OCI-LY7 (cell line): ENCODE results near the gene SIRT4.

Experiments used
- EZH2phosphoT487 ChIP-seq: fragments of 200-600 bp; sonication (generic); IDR thresholded peaks from 2 replicates; pipeline ENCODE4 v1.6.1; 2018; ENCODE audit warnings: low read depth, borderline replicate concordance, mild to moderate bottlenecking, mixed run types, antibody characterized with exemption, low read length, moderate library complexity, mixed read lengths
- TF ChIP-seq, protein P1 (sequence below): fragments of 200-600 bp; sonication (generic); conservative IDR thresholded peaks from 2 replicates; pipeline ENCODE4 v1.5.1; 2014; ENCODE audit warnings: mild to moderate bottlenecking, antibody characterized with exemption, low read length, moderate library complexity, mixed read lengths

DNA sequence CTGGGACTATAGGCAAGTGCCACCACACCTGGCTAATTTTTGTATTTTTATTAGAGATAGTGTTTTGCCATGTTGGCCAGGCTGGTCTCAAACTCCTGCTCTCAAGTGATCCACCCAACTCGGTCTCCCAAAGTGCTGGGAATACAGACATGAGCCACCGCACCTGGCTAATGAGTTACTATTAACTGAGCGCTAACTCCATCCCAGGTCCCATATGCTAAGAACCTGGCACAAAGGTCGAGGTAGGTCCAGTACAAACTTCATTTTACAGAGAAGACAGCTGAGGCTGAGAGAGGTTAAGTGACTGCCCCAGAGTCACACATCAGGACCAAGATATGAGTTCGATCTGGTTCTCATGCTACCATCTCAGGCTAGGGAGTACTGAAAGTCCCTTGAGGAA is 29.9 kb downstream of the SIRT4 start:
- TF ChIP-seq, protein P1, sequence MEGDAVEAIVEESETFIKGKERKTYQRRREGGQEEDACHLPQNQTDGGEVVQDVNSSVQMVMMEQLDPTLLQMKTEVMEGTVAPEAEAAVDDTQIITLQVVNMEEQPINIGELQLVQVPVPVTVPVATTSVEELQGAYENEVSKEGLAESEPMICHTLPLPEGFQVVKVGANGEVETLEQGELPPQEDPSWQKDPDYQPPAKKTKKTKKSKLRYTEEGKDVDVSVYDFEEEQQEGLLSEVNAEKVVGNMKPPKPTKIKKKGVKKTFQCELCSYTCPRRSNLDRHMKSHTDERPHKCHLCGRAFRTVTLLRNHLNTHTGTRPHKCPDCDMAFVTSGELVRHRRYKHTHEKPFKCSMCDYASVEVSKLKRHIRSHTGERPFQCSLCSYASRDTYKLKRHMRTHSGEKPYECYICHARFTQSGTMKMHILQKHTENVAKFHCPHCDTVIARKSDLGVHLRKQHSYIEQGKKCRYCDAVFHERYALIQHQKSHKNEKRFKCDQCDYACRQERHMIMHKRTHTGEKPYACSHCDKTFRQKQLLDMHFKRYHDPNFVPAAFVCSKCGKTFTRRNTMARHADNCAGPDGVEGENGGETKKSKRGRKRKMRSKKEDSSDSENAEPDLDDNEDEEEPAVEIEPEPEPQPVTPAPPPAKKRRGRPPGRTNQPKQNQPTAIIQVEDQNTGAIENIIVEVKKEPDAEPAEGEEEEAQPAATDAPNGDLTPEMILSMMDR, result no peak
- TF ChIP-seq EZH2phosphoT487, result no peak
